Thyroid gland (tissue), 4 donors: ENCODE results near the gene DLL4. TPM values are rescaled to one million over a fixed set of nuclear protein-coding genes. Genes with fewer than 3 reads are reported as not detected.

Source experiments
- DNase-seq, 2 donors: peaks; one replicate each; pipeline ENCODE4 v3.0.0-alpha.2; 2019
- H3K27ac ChIP-seq, 3 donors: fragments of 200-600 bp; sonication (generic); 1 replicate in 2 of 3; 2 replicates in 1 of 3; pipeline ENCODE4 v1.5.1; 2016 to 2019; ENCODE audit warnings: mild to moderate bottlenecking in 1 of 3, moderate library complexity in 1 of 3
- H3K27me3 ChIP-seq: fragments of 200-600 bp; sonication (generic); one replicate; pipeline ENCODE4 v1.5.1; 2019
- H3K36me3 ChIP-seq, 2 donors: fragments of 200-600 bp; sonication (generic); one replicate each; pipeline ENCODE4 v1.5.1; 2016 to 2019
- H3K4me1 ChIP-seq, 2 donors: fragments of 200-600 bp; sonication (generic); one replicate each; pipeline ENCODE4 v1.5.1; 2017 to 2019
- H3K4me3 ChIP-seq, 3 donors: fragments of 200-600 bp; sonication (generic); replicated peaks in 1 of 3; 1 replicate in 2 of 3; 2 replicates in 1 of 3; pipeline ENCODE4 v1.5.1; 2016; ENCODE audit warnings: mild to moderate bottlenecking in 1 of 3
- H3K9me3 ChIP-seq: fragments of 200-600 bp; sonication (generic); one replicate; pipeline ENCODE4 v1.5.1; 2017
- CTCF ChIP-seq, 6 experiments: fragments of 200-600 bp in 3 of 6; fragments of 450-650 bp in 3 of 6; sonication (generic) in 3 of 6; IDR thresholded peaks; one replicate each; pipeline ENCODE4 v1.5.1; 2016 to 2019; ENCODE audit warnings: antibody characterized with exemption in 6 of 6, mild to moderate bottlenecking in 2 of 6, inconsistent platforms in 1 of 6, moderate library complexity in 1 of 6
- POLR2A ChIP-seq, 2 donors: fragments of 450-650 bp; IDR thresholded peaks; one replicate each; pipeline ENCODE4 v1.6.1; 2017; ENCODE audit warnings: antibody characterized with exemption in 2 of 2, mild to moderate bottlenecking in 2 of 2, moderate library complexity in 1 of 2
- WGBS, 2 donors: methylation state at CpG; one replicate each; pipeline ENCODE4 v1.1.5; 2017; 5-methylcytosine and 5-hydroxymethylcytosine counted together
- intact Hi-C: fragments of 100-400 bp; cut with DNase I; formaldehyde crosslinking; loops from one replicate; pipeline ENCODE4 v1.15.1; 2023
- total RNA-seq, 4 donors: library from RNA; depleted of rRNA; stranded (reverse); fragments of >200 nt; gene quantifications; one replicate each; pipeline ENCODE4 v1.2.3, GENCODE V29; 2016

Gene DLL4
- total RNA-seq, 4 donors from 2014 or later, result 6.8 to 27.1 (median 10.8) TPM

- Histone ChIP-seq H3K27ac (peak overlapping the region in 1 of 3 donors; percentile 1), H3K4me3 (no peak overlapping the region), H3K36me3 (no peaks in the 10 kb centered on the region), H3K4me1 (peaks cover 0 to 4% of the 10 kb centered on the region in 2 donors), H3K9me3 (no peaks in the 10 kb centered on the region), H3K27me3 (no peaks in the 10 kb centered on the region)
- TF ChIP-seq CTCF (IDR thresholded peaks at IDR 0.05) (no peak), POLR2A (IDR thresholded peaks at IDR 0.05) (no peak)
- DNase-seq, result no peak
- intact Hi-C loops, result no loop called here
- 78 to 89% methylated on average over 10 to 12 of the region's 12 CpGs for WGBS, 2 donors
These were observed 14.0 kb upstream of the DLL4 start for GRCh38 chr15:40915116-40915661.

GRCh38 chr15:40915679-40916078 is 13.5 kb upstream of the DLL4 start:
- intact Hi-C loops, result no loop called here

GRCh38 chr15:40917585-40917984 is 11.6 kb upstream of the DLL4 start:
- peaks cover 0 to 4% of the 10 kb centered on the region in 2 donors for H3K4me1 ChIP-seq
- H3K27ac ChIP-seq, result peak overlapping the region in 1 of 3 donors; percentile 10
- H3K27me3 ChIP-seq, result no peaks in the 10 kb centered on the region
- no peak for TF ChIP-seq POLR2A (IDR thresholded peaks at IDR 0.05)
- TF ChIP-seq CTCF (IDR thresholded peaks at IDR 0.05), result no peak
- 69 to 85% methylated on average over 4 to 11 of the region's 11 CpGs for WGBS, 2 donors
- no peak overlapping the region for H3K4me3 ChIP-seq
- H3K36me3 ChIP-seq, result no peaks in the 10 kb centered on the region
- intact Hi-C loops, result no loop called here
- no peak for DNase-seq
- H3K9me3 ChIP-seq, result no peaks in the 10 kb centered on the region

More at GRCh38 chr15:40915679-40916078, 13.5 kb upstream of the DLL4 start:
- Histone ChIP-seq H3K4me1 (peaks cover 0 to 4% of the 10 kb centered on the region in 2 donors), H3K4me3 (no peak overlapping the region), H3K9me3 (no peaks in the 10 kb centered on the region), H3K36me3 (no peaks in the 10 kb centered on the region), H3K27me3 (no peaks in the 10 kb centered on the region), H3K27ac (no peak overlapping the region)
- no peak for DNase-seq
- 57 to 92% methylated on average over 4 to 5 of the region's 6 CpGs for WGBS, 2 donors
- TF ChIP-seq POLR2A (IDR thresholded peaks at IDR 0.05) (no peak), CTCF (IDR thresholded peaks at IDR 0.05) (no peak)

- 50 to 57% methylated on average over 7 to 8 of the region's 15 CpGs for WGBS, 2 donors
- no peak for TF ChIP-seq CTCF (IDR thresholded peaks at IDR 0.05)
- no peak for DNase-seq
- Histone ChIP-seq H3K4me1 (peaks cover 0 to 4% of the 10 kb centered on the region in 2 donors), H3K4me3 (no peak overlapping the region), H3K27ac (peak overlapping the region in 1 of 3 donors; percentile 30), H3K27me3 (no peaks in the 10 kb centered on the region), H3K36me3 (no peaks in the 10 kb centered on the region), H3K9me3 (no peaks in the 10 kb centered on the region)
- intact Hi-C loops, result no loop called here
These were observed 10.9 kb upstream of the DLL4 start for GRCh38 chr15:40918146-40918798.

GRCh38 chr15:40918799-40919392 is 10.2 kb upstream of the DLL4 start:
- Histone ChIP-seq H3K27ac (no peak overlapping the region), H3K9me3 (no peaks in the 10 kb centered on the region), H3K4me1 (peaks cover 0 to 4% of the 10 kb centered on the region in 2 donors), H3K36me3 (no peaks in the 10 kb centered on the region), H3K4me3 (no peak overlapping the region), H3K27me3 (no peaks in the 10 kb centered on the region)
- 70 to 83% methylated on average over 15 to 16 of the region's 19 CpGs for WGBS, 2 donors
- no peak for TF ChIP-seq CTCF (IDR thresholded peaks at IDR 0.05)
- TF ChIP-seq POLR2A (IDR thresholded peaks at IDR 0.05), result no peak
- intact Hi-C loops, result no loop called here
- DNase-seq, result no peak
